K562 (cell line): Measurements from ENCODE around the gene DDIT3. TPM values are rescaled to one million over a fixed set of nuclear protein-coding genes. Genes with fewer than 3 reads are reported as not detected.
A peak's percentile ranks its signal among the peaks of the same experiment; 100 is the strongest.

ENCODE experiments used
- BHLHE40 ChIP-seq: IDR thresholded peaks from 2 replicates; pipeline ENCODE4 v1.6.1; 2011; ENCODE audit warnings: low read length, improper control_type of control experiment
- BRCA1 ChIP-seq, 2 experiments: fragments of 450-650 bp in 1 of 2; sonication (generic) in 1 of 2; formaldehyde crosslinking in 1 of 2; IDR thresholded peaks; 2 replicates each; pipeline versions ENCODE4 v1.5.0 to v1.6.1; 2017 to 2020; ENCODE audit warnings: mild to moderate bottlenecking in 1 of 2, missing genetic modification reagents in 1 of 2
- CBFA2T2 ChIP-seq: fragments of 450-650 bp; conservative IDR thresholded peaks from 2 replicates; pipeline ENCODE4 v1.6.1; 2017; ENCODE audit warnings: mild to moderate bottlenecking
- CBX8 ChIP-seq: fragments of 200-600 bp; sonication (generic); IDR thresholded peaks from 2 replicates; pipeline ENCODE4 v1.6.1; 2012; ENCODE audit warnings: borderline replicate concordance, mixed run types, low read depth, mild to moderate bottlenecking, moderate library complexity, mixed read lengths, low read length, control low read depth, inconsistent platforms; ENCODE audit not compliant: poor library complexity, severe bottlenecking; ENCODE audit errors: extremely low read depth
- DIDO1 ChIP-seq: fragments of 450-650 bp; IDR thresholded peaks from 2 replicates; pipeline ENCODE4 v1.6.1; 2016; ENCODE audit warnings: low read depth, missing biosample characterization, missing genetic modification characterization
- EHMT2 ChIP-seq: fragments of 450-650 bp; IDR thresholded peaks from 2 replicates; pipeline ENCODE4 v1.6.1; 2018; ENCODE audit warnings: antibody characterized with exemption
- JUNB ChIP-seq: fragments of 450-650 bp; formaldehyde crosslinking; conservative IDR thresholded peaks from 2 replicates; pipeline ENCODE4 v1.4.0; 2020; ENCODE audit warnings: mild to moderate bottlenecking
- KLF13 ChIP-seq: fragments of 450-650 bp; IDR thresholded peaks from 2 replicates; pipeline ENCODE4 v1.6.1; 2016; ENCODE audit warnings: missing genetic modification characterization, low read depth, mild to moderate bottlenecking, missing compliant biosample characterization, moderate library complexity, borderline replicate concordance
- MXI1 ChIP-seq: IDR thresholded peaks from 2 replicates; pipeline ENCODE4 v1.6.1; 2011; ENCODE audit warnings: low read depth, mild to moderate bottlenecking, improper control_type of control experiment, low read length
- NR1H2 ChIP-seq: sonication (generic); formaldehyde crosslinking; IDR thresholded peaks from 2 replicates; pipeline ENCODE4 v1.4.0; 2020; ENCODE audit warnings: mild to moderate bottlenecking, missing genetic modification reagents
- PHF8 ChIP-seq: fragments of 200-600 bp; sonication (generic); IDR thresholded peaks from 2 replicates; pipeline ENCODE4 v1.6.1; 2012; ENCODE audit warnings: mixed run types, mild to moderate bottlenecking, inconsistent platforms, low read length, moderate library complexity, borderline replicate concordance
- PRPF4 ChIP-seq: fragments of 200-400 bp; formaldehyde crosslinking; IDR thresholded peaks from one replicate; pipeline ENCODE4 v1.6.1; 2017; ENCODE audit warnings: low read length, low read depth, mild to moderate bottlenecking; ENCODE audit not compliant: insufficient read depth, poor library complexity, severe bottlenecking
- PURB ChIP-seq: sonication (generic); formaldehyde crosslinking; IDR thresholded peaks from 2 replicates; pipeline ENCODE4 v1.9.0; 2021; ENCODE audit warnings: low read depth, mild to moderate bottlenecking, missing genetic modification reagents
- SAP30 ChIP-seq: fragments of 200-600 bp; sonication (generic); IDR thresholded peaks from 2 replicates; pipeline ENCODE4 v1.6.1; 2012; ENCODE audit warnings: borderline replicate concordance, low read depth, mild to moderate bottlenecking, moderate library complexity, low read length, control low read depth, inconsistent platforms; ENCODE audit not compliant: insufficient read depth, poor library complexity, severe bottlenecking
- SLC30A9 ChIP-seq: fragments of 250-450 bp; sonication (Bioruptor Pico); IDR thresholded peaks from 2 replicates; pipeline ENCODE4 v1.8.0; 2022; ENCODE audit warnings: mild to moderate bottlenecking, moderate library complexity
- SRF ChIP-seq, 2 experiments: fragments of 250-450, 450-650 bp in 1 of 2; sonication (Bioruptor Pico) in 1 of 2; sonication (generic) in 1 of 2; formaldehyde crosslinking; IDR thresholded peaks; 2 replicates each; pipeline versions ENCODE4 v1.5.0 to v1.5.1; 2020 to 2022; ENCODE audit warnings: mild to moderate bottlenecking in 1 of 2, missing genetic modification reagents in 1 of 2
- STAT5B ChIP-seq: fragments of 250-450 bp; sonication (Bioruptor Pico); IDR thresholded peaks from 2 replicates; pipeline ENCODE4 v1.8.0; 2021; ENCODE audit warnings: mild to moderate bottlenecking, inconsistent platforms
- TAF7 ChIP-seq: fragments of 450-650 bp; IDR thresholded peaks from 2 replicates; pipeline ENCODE4 v1.6.1; 2016; ENCODE audit warnings: missing genetic modification characterization, missing compliant biosample characterization
- TAL1 ChIP-seq: fragments of 450-650 bp; IDR thresholded peaks from 2 replicates; pipeline ENCODE4 v1.6.1; 2016; ENCODE audit warnings: mild to moderate bottlenecking
- ZBTB8A ChIP-seq: fragments of 450-650 bp; IDR thresholded peaks from 2 replicates; pipeline ENCODE4 v1.6.1; 2018; ENCODE audit warnings: mild to moderate bottlenecking, moderate library complexity; ENCODE audit not compliant: partially characterized antibody
- ZNF324 ChIP-seq: fragments of 250-450 bp; sonication (Bioruptor Pico); IDR thresholded peaks from 2 replicates; pipeline ENCODE4 v1.4.0; 2020; ENCODE audit warnings: mild to moderate bottlenecking
- ZNF668 ChIP-seq: fragments of 250-450 bp; sonication (Bioruptor Pico); IDR thresholded peaks from 2 replicates; pipeline ENCODE4 v1.8.0; 2022; ENCODE audit warnings: mild to moderate bottlenecking, inconsistent platforms
- ZNF696 ChIP-seq: fragments of 250-450 bp; sonication (Bioruptor Pico); conservative IDR thresholded peaks from 2 replicates; pipeline ENCODE4 v1.4.0; 2020; ENCODE audit warnings: mild to moderate bottlenecking, moderate library complexity
- ZNF717 ChIP-seq: fragments of 250-450 bp; sonication (Bioruptor Pico); IDR thresholded peaks from 2 replicates; pipeline ENCODE4 v1.5.0; 2021
- polyA plus RNA-seq, 8 experiments: library from polyadenylated mRNA; depleted of rRNA in 4 of 8; stranded (reverse) in 5 of 8; unstranded in 3 of 8; fragments of >200 nt; fragmentation: Nextera tagmentation in 2 of 8; fragmentation: Illumina TruSeq in 1 of 8; extraction: Ambion mirVana in 2 of 8; extraction: Trizol in 1 of 8; gene quantifications; 2 replicates each; pipeline versions ENCODE4 v1.2.1 to v1.2.3, GENCODE V29; 2011 to 2014; ENCODE audit warnings: inconsistent platforms in 1 of 8, missing spikeins in 1 of 8
- total RNA-seq, 7 experiments: library from RNA; depleted of rRNA in 6 of 7; stranded (reverse); fragments of >200 nt in 6 of 7; fragmentation: Illumina TruSeq in 2 of 7; extraction: Trizol in 2 of 7; gene quantifications; 2 replicates each; pipeline versions ENCODE4 v1.2.1 to v1.2.3, GENCODE V29; 2011 to 2021; ENCODE audit warnings: low replicate concordance in 1 of 7
- TF ChIP-seq, protein P1 (sequence below), 2 experiments: fragments of 450-650 bp in 1 of 2; sonication (generic) in 1 of 2; formaldehyde crosslinking; conservative IDR thresholded peaks; 2 replicates each; pipeline versions ENCODE4 v1.4.0 to v1.8.1; 2020 to 2022; ENCODE audit warnings: mild to moderate bottlenecking in 1 of 2, missing genetic modification reagents in 1 of 2
- TF ChIP-seq, protein P2 (sequence below), 3 experiments: fragments of 200-800 bp in 1 of 3; sonication (Bioruptor generic) in 1 of 3; sonication (generic) in 1 of 3; formaldehyde crosslinking in 1 of 3; IDR thresholded peaks; 2 replicates each; pipeline versions ENCODE4 v1.6.1 to v1.8.0; 2016 to 2022; ENCODE audit warnings: mild to moderate bottlenecking in 2 of 3, missing compliant biosample characterization in 2 of 3, missing genetic modification characterization in 2 of 3, missing genetic modification reagents in 1 of 3

Gene DDIT3
- total and polyA plus RNA-seq, 9 of the 15 experiments (the other 6 are each of a cell fraction or from before 2014, with no cell fraction given) = 59.1 to 272 (median 89.9) TPM

DNA sequence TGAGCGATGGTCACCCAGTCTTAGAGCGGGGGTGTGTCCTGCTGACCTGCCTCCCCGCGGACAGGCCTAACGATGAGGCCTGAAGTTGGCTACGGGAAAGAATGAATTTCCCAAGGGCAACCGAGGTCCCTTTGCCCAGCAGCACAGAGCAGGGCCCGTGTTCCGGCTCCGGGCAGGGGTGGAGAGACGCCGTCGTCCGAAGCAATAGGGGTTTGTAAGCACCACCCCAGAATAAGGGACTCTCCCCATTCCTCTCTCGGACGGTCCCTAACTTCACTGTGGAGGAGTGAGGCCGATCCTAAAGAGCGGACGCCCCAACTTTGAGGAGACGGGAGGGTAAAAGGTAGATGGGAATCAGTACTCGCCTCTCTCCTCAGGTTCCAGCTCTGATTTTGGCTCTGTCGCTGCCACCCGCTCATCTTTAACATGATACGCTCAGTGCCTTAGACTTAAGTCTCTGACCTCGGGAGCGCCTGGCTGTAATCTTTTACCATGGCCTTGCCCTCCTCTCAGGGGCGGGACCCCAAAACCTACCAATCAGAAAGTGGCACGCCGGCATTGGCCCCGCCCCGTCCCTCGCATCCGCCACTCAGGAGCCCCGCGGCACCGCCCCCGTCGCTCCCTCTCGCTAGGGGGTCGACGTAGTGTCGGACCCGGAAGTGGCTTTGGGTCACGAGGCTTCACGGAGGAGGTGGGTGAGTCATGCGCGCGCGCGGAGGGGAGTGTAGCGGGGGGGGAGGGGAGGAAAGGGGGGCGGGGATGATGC is at the start of gene DDIT3 (continued):
- TF ChIP-seq SAP30 = peak; percentile 86
- no peak for TF ChIP-seq PURB
- 0 out of 2 replicates have a peak, but pooled peaks have one; percentile 6 for TF ChIP-seq TAL1
- TF ChIP-seq CBX8 = no peak
- TF ChIP-seq ZBTB8A = no peak
- peak; percentile 53; the same call in 1 of the 2 replicates for TF ChIP-seq ZNF324 (CRISPR knock-in tag)
- TF ChIP-seq DIDO1 (tag) = no peak
- TF ChIP-seq, protein P1, sequence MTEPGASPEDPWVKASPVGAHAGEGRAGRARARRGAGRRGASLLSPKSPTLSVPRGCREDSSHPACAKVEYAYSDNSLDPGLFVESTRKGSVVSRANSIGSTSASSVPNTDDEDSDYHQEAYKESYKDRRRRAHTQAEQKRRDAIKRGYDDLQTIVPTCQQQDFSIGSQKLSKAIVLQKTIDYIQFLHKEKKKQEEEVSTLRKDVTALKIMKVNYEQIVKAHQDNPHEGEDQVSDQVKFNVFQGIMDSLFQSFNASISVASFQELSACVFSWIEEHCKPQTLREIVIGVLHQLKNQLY (CRISPR knock-in tag; conservative IDR thresholded peaks at IDR 0.05) = 0 out of 4 replicates have a peak, but pooled peaks have one; percentile 21 to 80
- TF ChIP-seq KLF13 (tag) = peak; percentile 72
- no peak for TF ChIP-seq STAT5B (CRISPR knock-in tag)
- peak; percentile 58 for TF ChIP-seq PRPF4
- TF ChIP-seq ZNF668 (CRISPR knock-in tag) = 0 out of 2 replicates have a peak, but pooled peaks have one; percentile 26
- no peak for TF ChIP-seq BRCA1 (IDR thresholded peaks at IDR 0.05)
- TF ChIP-seq BRCA1 (CRISPR knock-in tag; IDR thresholded peaks at IDR 0.05) = 0 out of 2 replicates have a peak, but pooled peaks have one; percentile 62
- peak in 1 of 2 experiments; percentile 49; a peak in 1 of 4 replicates for TF ChIP-seq SRF (CRISPR knock-in tag; IDR thresholded peaks at IDR 0.05)
- peak; percentile 96 for TF ChIP-seq TAF7
- TF ChIP-seq EHMT2 = no peak
- no peak for TF ChIP-seq ZNF696
- TF ChIP-seq BHLHE40 = peak; percentile 86
- peak; percentile 62; the same call in 1 of the 2 replicates for TF ChIP-seq NR1H2 (CRISPR knock-in tag)
- peak; percentile 84; the same call in 1 of the 2 replicates for TF ChIP-seq ZNF717 (CRISPR knock-in tag)
- peak; percentile 90 for TF ChIP-seq PHF8
- no peak; the same call in 1 of the 2 replicates for TF ChIP-seq MXI1
- TF ChIP-seq JUNB = no peak
- TF ChIP-seq SLC30A9 = no peak
- TF ChIP-seq CBFA2T2 = no peak; the same call in 1 of the 2 replicates
- TF ChIP-seq, protein P2, sequence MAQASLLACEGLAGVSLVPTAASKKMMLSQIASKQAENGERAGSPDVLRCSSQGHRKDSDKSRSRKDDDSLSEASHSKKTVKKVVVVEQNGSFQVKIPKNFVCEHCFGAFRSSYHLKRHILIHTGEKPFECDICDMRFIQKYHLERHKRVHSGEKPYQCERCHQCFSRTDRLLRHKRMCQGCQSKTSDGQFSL (CRISPR knock-in tag; IDR thresholded peaks at IDR 0.05) = peak; percentile 74; the same call in 1 of the 2 replicates
- TF ChIP-seq, protein P2 (tag; IDR thresholded peaks at IDR 0.05) = no peak
